KOPT-K1 (cell line): ENCODE results near the gene FBXO41.

ENCODE experiments used
- H3K27ac ChIP-seq: fragments of 200-600 bp; sonication (generic); 2 replicates; pipeline ENCODE4 v1.5.1; 2016; ENCODE audit warnings: antibody characterized with exemption, mild to moderate bottlenecking, low read depth, low read length; ENCODE audit not compliant: poor library complexity, severe bottlenecking
- H3K36me3 ChIP-seq: fragments of 200-600 bp; sonication (generic); 2 replicates; pipeline ENCODE4 v1.5.1; 2017; ENCODE audit warnings: antibody characterized with exemption, mild to moderate bottlenecking, low read length, moderate library complexity; ENCODE audit not compliant: insufficient read depth
- H3K9me3 ChIP-seq: fragments of 200-600 bp; sonication (generic); 2 replicates; pipeline ENCODE4 v1.5.1; 2017; ENCODE audit warnings: antibody characterized with exemption, low read length, mild to moderate bottlenecking; ENCODE audit not compliant: insufficient read depth, poor library complexity, severe bottlenecking

FBXO41 gene

GRCh38 chr2:73259704-73260337 is 24.5 kb downstream of the FBXO41 start:
- no peak overlapping the region for H3K27ac ChIP-seq
- peaks cover 89% of the 10 kb centered on the region for H3K36me3 ChIP-seq
- no peaks in the 10 kb centered on the region for H3K9me3 ChIP-seq

GRCh38 chr2:73259276-73259675 is 25.0 kb downstream of the FBXO41 start:
- Histone ChIP-seq H3K9me3 (no peaks in the 10 kb centered on the region), H3K27ac (no peak overlapping the region), H3K36me3 (peaks cover 89% of the 10 kb centered on the region)

DNA sequence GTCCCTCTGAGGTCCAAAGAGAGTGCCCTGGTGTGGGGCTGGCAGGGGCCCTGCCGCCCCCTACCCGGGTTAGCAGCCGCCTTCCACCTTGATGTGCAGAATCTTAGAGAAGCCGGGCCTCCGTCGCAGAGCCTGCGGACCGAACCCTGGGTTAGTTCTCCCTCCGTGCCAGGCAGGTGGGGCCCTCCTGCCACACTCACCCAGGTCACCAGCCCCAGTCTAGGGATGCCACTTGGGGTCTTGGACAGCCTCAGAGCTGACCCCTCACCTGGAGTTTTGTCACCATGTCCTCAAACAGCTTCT is 25.4 kb downstream of the FBXO41 start:
- Histone ChIP-seq H3K36me3 (peaks cover 89% of the 10 kb centered on the region), H3K9me3 (no peaks in the 10 kb centered on the region)

DNA sequence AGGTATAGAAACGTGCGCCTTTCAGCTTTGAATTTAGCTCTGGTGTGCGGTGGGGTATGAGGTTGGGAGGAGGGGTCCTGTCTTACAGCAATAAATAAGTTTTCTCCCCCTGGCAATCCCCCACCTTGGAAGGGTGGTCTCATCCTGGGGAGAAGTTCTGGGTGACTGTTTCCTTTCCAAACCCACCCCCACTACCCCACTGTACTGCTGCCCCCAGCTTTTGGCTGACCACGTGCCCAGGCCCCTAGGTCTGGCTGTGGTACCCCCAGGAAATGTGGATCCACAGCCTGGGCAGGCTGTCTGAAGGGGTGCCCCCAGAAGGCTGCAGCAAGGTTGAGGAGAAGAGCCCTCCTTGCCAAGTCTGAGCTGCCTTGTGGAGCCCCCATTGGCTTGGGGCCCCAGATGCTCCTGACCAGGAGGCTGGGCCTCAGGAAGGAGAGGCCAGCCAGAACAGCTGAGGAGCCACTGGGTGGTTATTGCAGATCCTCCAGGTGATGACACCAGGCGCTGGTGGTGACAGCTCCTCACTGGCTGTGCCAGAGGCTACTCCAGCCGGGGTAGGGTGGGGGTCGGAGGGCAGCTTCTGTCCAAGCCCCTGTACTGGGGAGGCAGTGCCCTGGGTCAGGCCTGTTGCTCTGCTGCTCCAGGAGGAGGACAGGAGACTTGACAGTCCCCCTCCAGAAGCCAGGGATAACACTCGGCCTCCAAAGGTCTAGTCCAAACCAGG is 25.9 kb downstream of the FBXO41 start:
- Histone ChIP-seq H3K27ac (no peak overlapping the region), H3K9me3 (no peaks in the 10 kb centered on the region), H3K36me3 (peaks cover 89% of the 10 kb centered on the region)

More for the DNA sequence above, 25.4 kb downstream of the FBXO41 start:
- no peak overlapping the region for H3K27ac ChIP-seq

DNA sequence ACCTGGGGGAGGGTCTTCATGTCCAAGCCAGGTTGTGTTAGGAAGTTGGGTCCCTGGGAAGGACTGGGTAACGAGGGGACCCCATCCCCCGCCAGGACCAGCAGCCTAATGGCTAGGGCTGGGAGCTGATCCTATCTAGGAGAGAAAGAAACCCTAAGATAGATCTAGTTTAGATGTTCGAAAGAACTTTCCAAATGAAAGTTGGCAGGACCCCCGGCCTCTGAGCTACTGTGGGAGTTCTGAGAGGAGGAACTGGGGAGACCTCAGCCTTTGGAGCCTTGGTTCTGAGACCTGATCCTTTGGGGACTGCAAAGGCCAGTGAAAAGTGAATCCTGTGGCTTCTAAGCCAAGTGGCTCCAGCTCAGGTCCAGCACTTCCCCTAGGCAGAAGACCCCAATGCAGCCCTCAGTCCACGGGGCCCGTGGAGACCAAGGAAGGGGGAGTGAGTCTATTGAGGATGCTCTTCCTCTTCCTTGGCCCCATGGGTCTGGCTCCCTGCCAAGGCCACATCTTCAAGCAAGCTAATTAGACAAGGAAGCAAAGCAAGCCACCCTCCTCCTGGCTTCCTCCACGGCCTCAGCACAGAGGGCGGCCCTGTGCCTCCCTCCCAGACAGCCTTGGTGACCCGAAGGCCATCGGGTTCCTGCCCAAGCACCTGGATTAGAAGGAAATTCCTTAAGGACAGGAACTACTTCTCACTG is 26.7 kb downstream of the FBXO41 start:
- Histone ChIP-seq H3K27ac (no peak overlapping the region), H3K9me3 (no peaks in the 10 kb centered on the region), H3K36me3 (peaks cover 90% of the 10 kb centered on the region)

GRCh38 chr2:73257021-73257420 is 27.3 kb downstream of the FBXO41 start:
- Histone ChIP-seq H3K36me3 (peaks cover 91% of the 10 kb centered on the region), H3K9me3 (no peaks in the 10 kb centered on the region), H3K27ac (no peak overlapping the region)

DNA sequence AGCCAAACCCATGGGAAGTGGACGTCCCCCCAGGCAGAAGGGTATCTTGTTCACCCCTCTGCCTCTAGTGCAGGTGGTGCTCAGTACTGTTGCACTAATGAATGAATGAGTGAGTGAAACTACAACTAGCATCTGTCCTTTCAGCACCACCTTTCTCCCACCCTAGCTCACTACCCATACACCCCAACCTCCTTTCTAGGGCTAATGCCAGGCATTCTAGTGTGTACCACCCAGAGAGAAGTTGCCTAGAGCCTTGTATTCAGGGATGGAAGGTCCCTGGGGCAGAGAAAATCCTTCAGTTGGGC is 27.7 kb downstream of the FBXO41 start:
- Histone ChIP-seq H3K9me3 (no peaks in the 10 kb centered on the region), H3K36me3 (peaks cover 93% of the 10 kb centered on the region), H3K27ac (no peak overlapping the region)

DNA sequence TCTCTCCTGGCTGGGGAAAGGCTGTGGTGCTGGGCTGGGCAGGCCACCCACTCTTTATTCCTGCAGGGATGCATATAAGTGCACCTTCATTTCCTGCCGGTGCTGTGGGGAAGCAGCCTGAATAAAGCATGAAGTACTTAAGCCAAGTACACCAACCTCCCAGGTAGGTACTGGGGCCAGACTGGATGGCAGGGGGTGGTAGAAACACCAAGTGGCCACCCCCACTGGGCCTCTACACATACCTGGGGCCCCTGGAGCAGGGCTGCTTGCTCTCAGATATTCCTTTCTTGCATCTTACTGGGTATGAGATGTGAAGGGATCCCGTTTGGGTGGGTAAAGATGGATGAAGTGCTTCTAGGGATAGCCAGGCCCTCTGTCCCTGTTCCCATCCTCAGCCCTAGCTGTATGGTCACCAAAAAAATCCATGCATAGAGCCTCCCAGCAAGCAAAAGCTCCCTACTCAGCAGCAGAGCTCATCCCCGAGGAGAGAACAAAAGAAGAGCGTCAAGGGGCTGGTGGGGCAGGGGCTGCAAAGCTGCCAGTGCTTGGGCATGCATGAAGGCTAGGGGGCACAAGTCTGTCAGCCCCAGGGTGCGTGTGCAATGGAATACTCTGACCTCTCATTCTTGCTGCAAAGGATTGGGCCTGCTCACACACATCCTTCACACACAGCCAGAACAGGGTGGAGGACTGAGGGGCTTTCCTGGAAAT is 28.2 kb downstream of the FBXO41 start:
- Histone ChIP-seq H3K36me3 (peaks cover 94% of the 10 kb centered on the region), H3K27ac (no peak overlapping the region), H3K9me3 (no peaks in the 10 kb centered on the region)

DNA sequence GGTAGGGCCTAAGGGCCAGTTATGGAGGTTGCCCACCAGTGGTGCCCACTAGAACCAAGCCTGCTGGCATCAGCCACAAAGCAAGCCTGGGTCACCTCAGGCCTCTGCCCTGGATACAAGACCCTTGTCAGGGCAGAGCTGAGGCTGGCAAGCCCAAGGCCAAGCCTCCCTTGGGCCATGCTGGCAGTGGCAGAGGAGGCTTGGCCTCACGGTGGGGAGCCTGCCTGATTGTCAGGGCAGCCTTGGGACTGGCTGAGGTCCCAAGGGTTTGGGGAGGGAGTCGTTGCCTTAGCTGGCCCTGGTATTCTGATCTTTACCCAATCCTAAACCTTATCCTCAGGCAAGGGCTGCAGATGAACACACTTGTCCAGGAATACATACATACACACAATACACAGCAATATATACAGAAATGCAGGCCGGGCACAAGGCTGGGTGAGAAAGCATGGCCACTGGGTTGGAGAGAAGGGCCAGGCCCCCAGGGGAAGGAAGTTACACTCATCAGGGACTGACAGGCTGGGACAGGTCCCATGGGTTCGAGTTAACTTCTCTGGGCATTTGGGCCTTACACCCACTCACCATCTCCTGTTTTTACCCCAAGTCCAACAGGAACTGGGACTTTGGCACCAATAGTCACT is 29.2 kb downstream of the FBXO41 start:
- Histone ChIP-seq H3K27ac (no peak overlapping the region), H3K36me3 (peaks cover 94% of the 10 kb centered on the region), H3K9me3 (no peaks in the 10 kb centered on the region)

GRCh38 chr2:73254343-73255006 is 29.8 kb downstream of the FBXO41 start:
- no peaks in the 10 kb centered on the region for H3K9me3 ChIP-seq
- no peak overlapping the region for H3K27ac ChIP-seq
- peaks cover 94% of the 10 kb centered on the region for H3K36me3 ChIP-seq

GRCh38 chr2:73253901-73254300 is 30.4 kb downstream of the FBXO41 start:
- Histone ChIP-seq H3K9me3 (no peaks in the 10 kb centered on the region), H3K36me3 (peaks cover 94% of the 10 kb centered on the region), H3K27ac (no peak overlapping the region)

DNA sequence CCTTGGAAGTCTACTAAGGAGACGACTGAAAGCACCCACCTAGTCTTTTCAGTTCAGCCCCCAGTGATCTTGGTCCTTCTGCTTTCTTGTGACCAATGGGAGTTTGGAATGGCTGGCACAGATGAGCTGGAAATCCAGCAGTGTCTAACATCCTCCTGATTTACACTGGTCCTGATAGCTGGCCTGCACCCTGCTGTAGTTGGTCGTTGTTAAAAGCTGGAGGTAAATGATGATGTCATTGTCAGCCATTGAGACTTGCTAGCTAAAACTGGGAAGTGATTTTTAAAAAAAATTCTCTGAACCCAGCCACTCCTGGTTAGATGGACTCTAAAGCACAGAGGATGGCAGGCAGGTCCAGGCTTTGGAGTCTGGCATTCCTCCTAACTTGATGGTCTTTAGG is 30.9 kb downstream of the FBXO41 start:
- H3K27ac ChIP-seq: no peak overlapping the region
- no peaks in the 10 kb centered on the region for H3K9me3 ChIP-seq
- H3K36me3 ChIP-seq: peaks cover 94% of the 10 kb centered on the region

DNA sequence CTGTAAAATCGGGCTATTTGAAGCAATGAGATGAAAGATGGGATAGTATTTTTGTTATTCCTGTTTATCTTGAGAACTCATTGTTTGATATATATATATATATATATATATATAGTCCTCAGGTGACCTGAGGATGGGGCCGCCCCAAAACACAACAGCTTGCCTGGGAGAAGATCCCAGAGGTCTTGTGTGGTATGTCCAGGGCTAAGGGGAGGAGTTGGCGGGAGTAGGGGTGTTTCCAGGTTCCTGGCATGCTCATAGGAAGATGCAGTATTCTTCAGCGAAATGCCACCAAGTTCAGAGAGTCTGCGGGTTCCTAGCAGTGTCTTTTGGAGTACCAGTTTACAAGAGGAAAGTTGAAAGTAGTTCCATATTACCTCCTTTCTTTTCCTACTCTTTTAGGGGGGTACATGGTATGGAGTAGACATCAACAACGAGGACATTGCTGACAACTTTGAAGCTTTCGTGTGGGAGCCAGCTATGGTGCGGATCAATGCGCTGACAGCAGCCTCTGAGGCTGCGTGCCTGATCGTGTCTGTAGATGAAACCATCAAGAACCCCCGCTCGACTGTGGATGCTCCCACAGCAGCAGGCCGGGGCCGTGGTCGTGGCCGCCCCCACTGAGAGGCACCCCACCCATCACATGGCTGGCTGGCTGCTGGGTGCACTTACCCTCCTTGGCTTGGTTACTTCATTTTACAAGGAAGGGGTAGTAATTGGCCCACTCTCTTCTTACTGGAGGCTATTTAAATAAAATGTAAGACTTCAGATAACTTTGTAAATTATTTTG is 31.8 kb downstream of the FBXO41 start:
- H3K27ac ChIP-seq: no peak overlapping the region
- no peaks in the 10 kb centered on the region for H3K9me3 ChIP-seq
- peaks cover 97% of the 10 kb centered on the region for H3K36me3 ChIP-seq
